ENCODE results near the gene CDK1.
"Not testable (repeated sequence)": the region's sequence is repeated elsewhere in the genome, so short reads cannot be mapped to it uniquely, and the experiment has no call there.

Gene CDK1

DNA sequence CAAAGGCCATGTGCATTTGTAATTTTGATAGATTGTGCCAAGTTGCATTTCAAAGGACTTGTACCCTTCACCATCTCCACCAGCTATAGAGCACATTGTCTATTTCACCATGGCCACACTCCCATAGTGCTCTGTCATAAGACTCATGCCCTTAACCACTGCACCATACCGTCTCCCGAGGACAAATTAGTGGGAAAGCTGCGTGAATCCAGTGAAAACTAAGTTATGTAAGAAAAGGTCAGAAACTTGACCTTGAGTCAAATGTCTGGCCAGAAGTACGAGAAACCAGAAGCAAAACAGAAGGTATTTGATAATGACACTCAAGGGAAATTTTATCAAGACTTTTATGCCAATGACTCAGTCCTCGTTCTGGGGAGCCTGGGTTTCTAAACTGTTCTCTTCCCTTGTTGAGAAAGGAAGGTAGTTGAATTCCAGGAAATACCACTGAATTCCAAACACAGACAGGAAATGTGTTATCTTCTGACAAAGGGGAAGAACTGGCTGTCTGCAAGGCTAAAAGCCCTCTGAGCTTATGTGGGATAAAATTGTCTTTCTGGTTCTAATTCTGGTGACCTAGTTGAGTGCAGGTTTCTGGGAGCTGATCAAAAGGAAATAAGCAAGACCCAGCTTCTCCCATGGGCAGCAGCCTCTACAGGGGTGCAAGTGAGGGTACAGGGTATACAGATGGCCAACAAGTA is 49.7 kb downstream of the CDK1 start:
- DNase-seq (ENCODE audit: low read depth in 2 of 2): peak; percentile 89 to 90

DNA sequence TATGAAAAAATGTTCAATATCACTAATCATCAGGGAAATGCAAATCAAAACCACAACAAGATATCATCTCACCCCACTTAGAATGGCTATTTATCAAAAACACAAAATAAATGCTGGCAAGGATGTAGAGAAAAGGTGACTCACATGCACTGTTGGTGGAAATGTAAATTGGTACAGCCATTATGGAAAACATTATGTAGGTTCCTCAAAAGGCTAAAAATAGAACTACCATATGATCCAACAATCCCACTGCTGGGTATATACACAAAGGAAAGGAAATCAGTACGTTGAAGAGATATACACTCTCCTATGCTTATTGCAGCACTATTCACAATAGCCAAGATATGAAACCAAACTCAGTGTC is 50.2 kb downstream of the CDK1 start:
- DNase-seq (ENCODE audit: low read depth in 2 of 2): peak; percentile 45 to 59
- TF ChIP-seq, protein P1, sequence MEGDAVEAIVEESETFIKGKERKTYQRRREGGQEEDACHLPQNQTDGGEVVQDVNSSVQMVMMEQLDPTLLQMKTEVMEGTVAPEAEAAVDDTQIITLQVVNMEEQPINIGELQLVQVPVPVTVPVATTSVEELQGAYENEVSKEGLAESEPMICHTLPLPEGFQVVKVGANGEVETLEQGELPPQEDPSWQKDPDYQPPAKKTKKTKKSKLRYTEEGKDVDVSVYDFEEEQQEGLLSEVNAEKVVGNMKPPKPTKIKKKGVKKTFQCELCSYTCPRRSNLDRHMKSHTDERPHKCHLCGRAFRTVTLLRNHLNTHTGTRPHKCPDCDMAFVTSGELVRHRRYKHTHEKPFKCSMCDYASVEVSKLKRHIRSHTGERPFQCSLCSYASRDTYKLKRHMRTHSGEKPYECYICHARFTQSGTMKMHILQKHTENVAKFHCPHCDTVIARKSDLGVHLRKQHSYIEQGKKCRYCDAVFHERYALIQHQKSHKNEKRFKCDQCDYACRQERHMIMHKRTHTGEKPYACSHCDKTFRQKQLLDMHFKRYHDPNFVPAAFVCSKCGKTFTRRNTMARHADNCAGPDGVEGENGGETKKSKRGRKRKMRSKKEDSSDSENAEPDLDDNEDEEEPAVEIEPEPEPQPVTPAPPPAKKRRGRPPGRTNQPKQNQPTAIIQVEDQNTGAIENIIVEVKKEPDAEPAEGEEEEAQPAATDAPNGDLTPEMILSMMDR (IDR thresholded peaks at IDR 0.05; ENCODE audit: low read depth, low read length): no peak
- no peak overlapping the region for H3K4me3 ChIP-seq (replicated peaks in 1 of 2; ENCODE audit: low read depth in 2 of 2, low read length in 2 of 2)

More for the DNA sequence above, 49.7 kb downstream of the CDK1 start:
- H3K4me3 ChIP-seq (replicated peaks in 1 of 2; ENCODE audit: low read depth in 2 of 2, low read length in 2 of 2): no peak overlapping the region
- TF ChIP-seq, protein P1 (IDR thresholded peaks at IDR 0.05; ENCODE audit: low read depth, low read length): no peak

DNA sequence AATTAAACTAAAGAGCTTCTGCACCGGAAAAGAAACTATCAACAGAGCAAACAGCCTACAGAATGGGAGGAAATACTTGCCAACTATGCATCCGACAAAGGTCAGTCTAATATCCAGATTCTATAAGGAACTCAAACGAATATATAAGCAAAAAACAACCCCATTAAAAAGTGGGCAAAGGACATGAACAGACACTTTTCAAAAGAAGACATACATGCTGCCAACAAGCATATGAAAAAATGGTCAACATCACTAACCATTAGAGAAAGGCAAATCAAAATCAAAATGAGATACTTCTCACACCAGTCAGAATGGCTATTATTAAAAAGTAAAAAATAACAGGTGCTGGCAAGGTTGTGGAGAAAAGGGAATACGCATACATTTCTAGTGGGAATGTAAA is 53.9 kb downstream of the CDK1 start:
- not testable (repeated sequence) for DNase-seq (ENCODE audit: low read depth in 2 of 2)

DNA sequence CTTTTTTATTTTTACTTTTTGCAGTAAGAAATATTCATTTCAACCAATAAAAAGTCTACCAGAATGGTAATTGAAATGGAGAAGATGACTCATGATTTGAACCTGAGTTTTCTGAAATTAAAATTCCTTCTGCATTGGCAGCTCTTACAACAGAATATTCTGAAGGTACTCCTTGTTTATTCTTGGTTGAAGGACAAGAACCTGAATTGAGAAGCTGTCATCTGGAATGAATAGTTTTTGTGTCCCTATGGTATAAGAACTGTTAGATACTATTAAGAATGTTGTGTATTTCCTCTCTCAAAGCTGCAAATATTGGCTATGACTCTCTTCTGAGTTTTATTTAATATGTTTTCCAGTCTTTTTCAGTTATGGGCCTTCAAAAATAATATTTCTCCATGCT is 56.1 kb downstream of the CDK1 start:
- DNase-seq (ENCODE audit: low read depth in 2 of 2): no peak
- H3K4me3 ChIP-seq (replicated peaks in 1 of 2; ENCODE audit: low read depth in 2 of 2, low read length in 2 of 2): no peak overlapping the region
- TF ChIP-seq, protein P1 (IDR thresholded peaks at IDR 0.05; ENCODE audit: low read depth, low read length): no peak

More for the DNA sequence above, 53.9 kb downstream of the CDK1 start:
- H3K4me3 ChIP-seq (replicated peaks in 1 of 2; ENCODE audit: low read depth in 2 of 2, low read length in 2 of 2): not testable (repeated sequence)

DNA sequence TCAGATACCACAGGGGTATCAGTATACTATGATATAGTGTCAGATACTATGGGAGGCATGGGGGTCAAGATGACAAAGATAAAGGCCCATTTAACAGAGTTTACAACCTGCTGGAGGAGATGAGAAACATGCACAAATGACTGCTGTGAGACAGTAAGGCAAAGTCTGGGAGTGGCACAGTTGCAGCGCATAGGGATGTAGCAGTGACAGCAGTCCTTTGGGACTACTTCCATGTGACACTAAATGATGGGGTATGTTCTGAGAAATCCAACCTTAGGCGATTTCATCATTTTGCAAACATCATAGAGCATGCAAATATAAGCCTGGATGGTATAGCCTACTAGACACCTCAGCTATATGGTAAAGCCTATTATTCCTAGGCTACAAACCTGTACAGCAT is 56.8 kb downstream of the CDK1 start:
- DNase-seq (ENCODE audit: low read depth in 2 of 2): no peak
- TF ChIP-seq, protein P1 (IDR thresholded peaks at IDR 0.05; ENCODE audit: low read depth, low read length): no peak
- no peak overlapping the region for H3K4me3 ChIP-seq (replicated peaks in 1 of 2; ENCODE audit: low read depth in 2 of 2, low read length in 2 of 2)

DNA sequence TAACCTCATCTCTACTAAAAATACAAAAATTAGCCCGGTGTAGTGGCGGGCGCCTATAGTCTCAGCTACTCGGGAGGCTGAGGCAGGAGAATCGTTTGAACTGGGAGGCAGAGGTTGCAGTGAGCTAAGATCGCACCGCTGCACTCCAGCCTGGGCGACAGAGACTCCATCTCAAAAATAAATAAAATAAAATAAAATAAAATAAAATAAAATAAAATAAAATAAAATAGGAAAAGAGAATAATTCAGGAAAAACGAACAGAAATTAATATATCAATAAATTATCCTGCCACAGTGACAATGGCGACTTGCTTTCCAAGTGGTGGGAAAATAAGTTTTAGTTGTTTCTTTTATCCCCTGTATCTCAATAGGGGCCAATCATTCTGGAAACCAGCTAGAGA is 62.9 kb downstream of the CDK1 start:
- DNase-seq (ENCODE audit: low read depth in 2 of 2); H3K4me3 ChIP-seq (replicated peaks in 1 of 2; ENCODE audit: low read depth in 2 of 2, low read length in 2 of 2): not testable (repeated sequence)

DNA sequence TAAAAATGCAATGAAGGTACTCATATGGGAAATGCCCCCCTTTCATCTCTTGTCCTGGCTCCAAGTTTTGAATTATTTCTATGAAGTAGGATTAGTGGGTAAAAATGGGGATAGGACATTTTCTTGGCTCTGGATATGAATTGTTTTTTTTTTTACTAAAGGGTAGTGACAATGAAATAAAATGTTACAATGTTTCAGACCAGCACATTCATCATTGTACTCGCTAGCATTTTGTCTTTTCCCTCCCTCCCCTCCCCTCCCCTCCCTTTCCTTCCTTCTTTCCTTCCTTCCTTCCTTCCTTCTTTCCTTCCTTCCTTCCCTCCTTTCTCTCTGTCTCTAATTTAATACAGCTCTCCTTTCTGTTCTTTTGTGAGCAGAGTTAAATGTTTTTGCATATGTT is 64.4 kb downstream of the CDK1 start:
- no peak overlapping the region for H3K4me3 ChIP-seq (replicated peaks in 1 of 2; ENCODE audit: low read depth in 2 of 2, low read length in 2 of 2)
- TF ChIP-seq, protein P1 (IDR thresholded peaks at IDR 0.05; ENCODE audit: low read depth, low read length): no peak
- DNase-seq (ENCODE audit: low read depth in 2 of 2): no peak

Data from cardiac fibroblast (primary cell).